Mucosa of rectum (tissue), 2 donors: ENCODE measurements around the gene CCDC149.

Experiments used
- H3K27ac ChIP-seq, 2 donors: one replicate each; pipeline ENCODE4 v1.7.0; 2013; ENCODE audit warnings: inconsistent platforms in 2 of 2, low read depth in 2 of 2, low read length in 2 of 2
- H3K27me3 ChIP-seq, 2 donors: one replicate each; pipeline ENCODE4 v1.7.0; 2013; ENCODE audit warnings: low read length in 2 of 2; ENCODE audit not compliant: control insufficient read depth in 2 of 2, insufficient read depth in 2 of 2
- H3K36me3 ChIP-seq, 2 donors: one replicate each; pipeline ENCODE4 v1.7.0; 2013; ENCODE audit warnings: low read length in 2 of 2; ENCODE audit not compliant: control insufficient read depth in 2 of 2, insufficient read depth in 2 of 2
- H3K4me1 ChIP-seq, 2 donors: one replicate each; pipeline ENCODE4 v1.7.0; 2013; ENCODE audit warnings: low read length in 2 of 2, mild to moderate bottlenecking in 1 of 2; ENCODE audit not compliant: control insufficient read depth in 2 of 2, insufficient read depth in 2 of 2
- H3K4me3 ChIP-seq, 2 donors: one replicate each; pipeline ENCODE4 v1.7.0; 2013; ENCODE audit warnings: low read length in 2 of 2
- H3K9ac ChIP-seq, 2 donors: one replicate each; pipeline ENCODE4 v1.7.0; 2013; ENCODE audit warnings: low read length in 2 of 2, low read depth in 1 of 2, mild to moderate bottlenecking in 1 of 2
- H3K9me3 ChIP-seq, 2 donors: one replicate each; pipeline ENCODE4 v1.7.0; 2013; ENCODE audit warnings: low read length in 2 of 2; ENCODE audit not compliant: control insufficient read depth in 2 of 2
- donor health status: healthy.
- donor health status: Normal muscosa, but diverticular disease.

Gene CCDC149

DNA sequence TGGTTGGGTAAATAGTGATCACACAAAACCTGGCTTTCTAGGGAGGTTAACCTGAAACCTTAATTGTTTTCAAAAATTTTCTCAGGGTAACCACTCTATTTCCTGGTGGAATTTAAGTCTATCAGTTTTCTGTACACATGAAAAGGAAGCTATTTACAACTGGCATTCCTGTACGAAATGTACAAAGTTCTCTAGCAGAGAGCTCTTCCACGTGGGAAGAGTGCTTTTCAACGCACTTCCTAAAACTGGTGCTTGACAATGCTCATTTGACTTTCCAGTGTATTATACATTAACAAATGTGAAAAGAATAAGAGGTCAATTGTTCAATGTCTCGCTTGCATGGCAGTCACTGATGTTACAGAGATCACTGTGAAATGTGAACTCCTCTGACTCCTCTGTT lies 120.3 kb downstream of the CCDC149 start:
- no peaks in the 10 kb centered on the region for H3K27me3 ChIP-seq
- H3K36me3 ChIP-seq, result no peaks in the 10 kb centered on the region
- no peak overlapping the region for H3K4me3 ChIP-seq
- H3K9me3 ChIP-seq, result no peaks in the 10 kb centered on the region
- no peak overlapping the region for H3K9ac ChIP-seq
- peaks cover 8 to 16% of the 10 kb centered on the region in 2 donors for H3K4me1 ChIP-seq
- no peak overlapping the region for H3K27ac ChIP-seq

DNA sequence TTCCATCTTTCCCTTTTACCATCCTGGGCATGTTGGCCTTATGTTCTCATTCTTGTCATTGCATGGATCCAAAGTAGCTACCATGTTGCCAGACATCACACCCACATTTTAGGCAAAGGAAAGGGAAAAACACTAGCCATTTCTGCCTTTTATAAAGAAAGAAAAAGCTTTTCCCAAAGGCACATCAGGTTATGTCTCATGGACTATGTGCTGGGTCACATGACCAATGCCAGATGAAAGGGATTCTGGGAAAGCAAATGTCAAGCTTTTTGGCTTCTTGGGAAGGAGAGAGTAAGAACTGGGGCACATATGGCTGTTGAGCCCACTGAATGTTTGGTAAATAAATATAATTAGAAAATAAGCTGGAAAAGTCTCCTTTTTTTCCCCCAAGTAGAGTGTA lies 121.8 kb downstream of the CCDC149 start:
- Histone ChIP-seq H3K9ac (no peak overlapping the region), H3K27me3 (no peaks in the 10 kb centered on the region), H3K27ac (no peak overlapping the region), H3K9me3 (no peaks in the 10 kb centered on the region), H3K36me3 (no peaks in the 10 kb centered on the region), H3K4me1 (peaks cover 6 to 9% of the 10 kb centered on the region in 2 donors), H3K4me3 (no peak overlapping the region)

DNA sequence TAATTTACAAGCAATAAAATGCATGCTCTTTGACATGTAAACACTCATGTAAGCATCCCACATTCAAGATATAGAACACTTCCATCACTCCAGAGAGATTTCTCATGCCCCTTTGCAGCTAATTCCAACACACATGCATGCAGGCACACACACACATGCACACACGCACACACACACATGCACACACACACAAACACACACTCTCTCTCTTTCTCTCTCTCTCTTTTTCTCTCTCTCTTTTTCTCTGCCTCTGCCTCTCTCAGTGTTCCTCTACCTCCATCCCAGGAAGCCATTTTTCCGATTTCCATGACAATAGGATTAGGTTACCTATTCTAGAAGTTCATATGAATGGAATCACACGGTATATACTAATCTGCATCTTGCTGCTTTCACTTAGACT lies 129.3 kb downstream of the CCDC149 start:
- peaks cover 4 to 29% of the 10 kb centered on the region in 2 donors for H3K4me1 ChIP-seq
- H3K36me3 ChIP-seq, result no peaks in the 10 kb centered on the region
- H3K27me3 ChIP-seq, result no peaks in the 10 kb centered on the region
- H3K9me3 ChIP-seq, result no peaks in the 10 kb centered on the region
- no peak overlapping the region for H3K9ac ChIP-seq
- no peak overlapping the region for H3K27ac ChIP-seq
- no peak overlapping the region for H3K4me3 ChIP-seq

DNA sequence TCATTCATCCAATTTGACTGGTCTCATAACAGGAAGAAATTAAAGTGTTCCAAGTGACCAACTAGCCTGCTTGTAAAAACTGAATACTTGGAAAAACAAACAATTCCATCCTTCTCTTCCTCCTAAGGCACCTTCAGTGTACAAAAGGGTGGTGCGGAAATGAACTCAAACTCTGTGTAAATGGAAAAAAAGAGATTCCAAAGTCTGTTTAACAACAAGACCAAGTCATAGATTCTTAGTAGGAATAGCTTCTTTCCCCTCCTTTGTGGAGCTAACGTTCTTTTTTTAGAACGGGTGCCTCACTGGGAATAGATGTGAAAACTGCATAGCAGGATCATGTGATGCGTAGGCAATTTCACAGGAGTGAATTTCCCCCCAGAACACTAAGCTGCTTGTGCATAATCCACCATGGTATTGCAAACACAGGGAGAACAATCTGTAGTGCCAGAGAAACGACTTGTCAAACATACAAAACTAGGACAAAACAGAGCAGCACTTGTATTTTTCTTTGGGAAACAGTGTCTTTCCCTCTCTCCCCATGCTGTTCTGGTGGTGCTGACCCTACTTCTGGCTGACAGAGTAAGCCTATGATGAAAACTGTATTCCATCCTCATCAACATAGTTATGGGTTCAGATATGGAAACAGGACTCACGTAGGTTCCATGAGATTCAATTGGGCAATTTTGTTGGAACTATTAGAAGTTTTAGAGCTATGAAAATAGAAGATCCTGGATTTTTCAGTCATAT lies 130.7 kb downstream of the CCDC149 start:
- peak overlapping the region; percentile 75 to 81 for H3K27ac ChIP-seq
- H3K4me3 ChIP-seq, result no peak overlapping the region

DNA sequence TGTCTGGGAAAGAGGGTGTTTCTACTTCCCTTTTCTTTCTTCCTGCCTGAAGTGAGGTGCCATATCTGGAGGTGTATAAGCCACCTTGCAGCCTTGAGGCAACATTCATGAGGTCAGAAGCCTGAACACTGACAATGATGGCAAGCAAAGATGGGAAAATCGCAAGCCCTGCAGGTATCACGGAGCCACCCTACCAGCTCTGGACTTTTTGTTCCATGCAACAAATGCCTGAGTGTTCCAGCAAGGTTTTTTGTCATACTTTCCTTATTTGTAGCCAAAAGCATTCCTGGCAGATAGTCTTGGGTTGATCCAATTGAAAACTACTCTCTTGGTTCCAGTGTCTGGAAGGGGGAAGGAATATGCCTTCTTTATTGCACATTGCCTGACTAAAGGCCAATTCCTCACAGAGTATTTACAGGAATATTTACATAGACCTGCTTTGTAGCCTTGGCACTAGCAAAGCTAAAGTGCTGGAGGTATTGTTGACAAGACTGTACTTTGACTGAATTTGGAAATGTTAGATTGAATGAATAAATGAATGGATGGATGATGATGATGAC lies 131.8 kb downstream of the CCDC149 start:
- Histone ChIP-seq H3K4me3 (no peak overlapping the region), H3K36me3 (no peaks in the 10 kb centered on the region), H3K27ac (peak overlapping the region; percentile 46 to 81), H3K9me3 (no peaks in the 10 kb centered on the region), H3K27me3 (no peaks in the 10 kb centered on the region), H3K4me1 (peaks cover 4 to 29% of the 10 kb centered on the region in 2 donors), H3K9ac (no peak overlapping the region)

More for the DNA sequence above, 130.7 kb downstream of the CCDC149 start:
- Histone ChIP-seq H3K27me3 (no peaks in the 10 kb centered on the region), H3K4me1 (peaks cover 4 to 29% of the 10 kb centered on the region in 2 donors), H3K36me3 (no peaks in the 10 kb centered on the region), H3K9me3 (no peaks in the 10 kb centered on the region), H3K9ac (peak overlapping the region; percentile 1 to 33)

DNA sequence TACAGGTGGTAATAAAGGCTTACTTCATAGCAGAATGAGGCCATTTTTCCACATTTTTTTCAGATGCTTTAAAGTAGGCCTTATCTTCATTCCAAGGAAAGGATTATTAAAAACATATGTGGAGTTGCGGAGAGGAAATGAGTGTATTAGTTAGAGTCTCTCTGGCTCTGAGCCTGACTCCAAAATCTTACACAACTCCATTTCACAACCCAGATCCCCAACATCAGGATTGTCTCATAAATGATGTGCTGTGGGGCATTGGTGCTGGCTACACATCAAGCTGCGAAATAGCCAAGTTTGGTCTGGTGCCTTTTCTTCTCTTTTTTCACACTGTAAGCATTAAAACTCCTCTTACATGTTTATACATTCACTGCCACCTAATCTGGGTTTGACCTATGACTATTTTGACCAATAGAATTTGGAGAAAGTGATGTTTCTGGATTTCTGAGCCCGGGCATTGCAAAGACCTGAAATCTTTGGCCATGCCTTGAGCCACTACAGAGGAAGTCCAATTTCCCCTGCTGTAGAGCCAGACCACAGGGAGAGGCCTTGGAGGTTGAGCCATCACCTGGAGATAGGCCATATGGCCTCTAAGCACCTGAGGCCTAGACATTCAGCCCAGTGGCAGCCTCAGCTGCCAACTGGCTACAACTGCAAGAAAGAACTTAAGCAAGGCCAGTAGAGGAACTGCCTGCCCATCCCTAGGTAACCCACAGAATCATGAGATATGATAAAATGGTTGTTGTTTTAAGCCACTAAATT lies 134.2 kb downstream of the CCDC149 start:
- Histone ChIP-seq H3K36me3 (no peaks in the 10 kb centered on the region), H3K27ac (no peak overlapping the region), H3K4me3 (no peak overlapping the region), H3K9me3 (no peaks in the 10 kb centered on the region), H3K9ac (no peak overlapping the region), H3K4me1 (peaks cover 4 to 29% of the 10 kb centered on the region in 2 donors), H3K27me3 (no peaks in the 10 kb centered on the region)

DNA sequence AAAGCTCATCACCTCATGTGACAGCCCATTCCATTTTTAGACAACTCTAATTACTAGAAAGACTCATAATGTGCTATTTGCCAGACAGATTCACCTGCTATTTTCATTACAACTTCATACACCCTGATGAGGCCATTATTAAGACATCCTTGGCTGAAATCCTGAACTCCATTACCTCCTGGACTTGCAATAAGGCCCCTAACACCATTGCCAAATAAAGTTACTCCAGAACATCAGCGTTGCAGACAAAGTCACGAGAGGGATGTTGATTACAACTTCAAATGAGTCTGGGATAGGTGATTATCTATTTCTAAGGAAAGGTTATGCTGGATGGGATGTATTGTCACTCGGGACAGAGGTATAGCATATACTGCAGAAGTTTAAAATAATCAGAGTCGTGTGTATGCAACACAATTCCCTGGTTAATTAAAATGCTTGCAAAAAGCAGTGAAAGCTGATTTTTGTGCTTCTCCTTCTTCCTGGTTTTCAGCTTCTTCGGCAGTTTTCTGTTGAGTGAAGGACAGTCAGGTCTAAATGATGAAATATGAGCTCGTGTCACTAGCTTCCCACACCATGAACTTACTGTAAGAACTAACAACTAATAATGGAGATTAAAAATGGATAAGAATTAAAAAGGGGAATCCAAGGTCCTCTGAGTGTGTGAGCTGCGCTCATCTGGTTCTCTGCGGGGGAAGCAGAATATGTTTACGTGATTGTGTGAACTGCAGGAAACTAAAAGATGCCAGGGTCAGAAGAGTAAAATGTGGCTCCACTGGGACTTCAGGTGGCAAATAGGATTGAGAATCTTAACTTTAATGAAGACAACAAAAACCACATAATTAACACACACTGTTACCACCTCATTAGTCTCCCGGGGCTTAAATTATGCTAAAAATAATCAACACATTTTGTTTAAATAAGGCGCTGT lies 135.0 kb downstream of the CCDC149 start:
- no peaks in the 10 kb centered on the region for H3K36me3 ChIP-seq
- peaks cover 4 to 25% of the 10 kb centered on the region in 2 donors for H3K4me1 ChIP-seq
- no peak overlapping the region for H3K4me3 ChIP-seq
- H3K27me3 ChIP-seq, result no peaks in the 10 kb centered on the region
- H3K27ac ChIP-seq, result no peak overlapping the region
- no peaks in the 10 kb centered on the region for H3K9me3 ChIP-seq
- H3K9ac ChIP-seq, result no peak overlapping the region

DNA sequence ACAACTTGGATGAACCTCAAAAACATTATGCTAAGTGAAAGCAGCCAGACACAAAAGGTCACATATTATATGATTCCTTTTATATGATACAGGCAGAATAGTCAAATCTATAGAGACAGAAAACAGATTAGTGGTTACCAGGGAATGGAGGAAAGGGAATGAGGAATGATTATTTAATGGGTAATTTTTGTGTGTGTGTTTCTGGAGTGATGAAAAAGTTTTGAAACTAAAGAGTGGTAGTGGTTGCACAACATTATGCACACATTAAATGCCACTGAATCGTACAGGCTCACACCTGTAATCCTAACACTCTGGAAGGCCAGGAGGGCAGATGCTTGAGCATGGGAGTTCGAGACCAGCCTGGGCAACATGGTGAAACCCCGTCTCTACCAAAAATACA lies 137.1 kb downstream of the CCDC149 start:
- no peak overlapping the region for H3K9ac ChIP-seq
- H3K4me1 ChIP-seq, result peaks cover 0 to 6% of the 10 kb centered on the region in 2 donors
- H3K4me3 ChIP-seq, result no peak overlapping the region
- H3K36me3 ChIP-seq, result no peaks in the 10 kb centered on the region
- H3K27me3 ChIP-seq, result no peaks in the 10 kb centered on the region
- no peaks in the 10 kb centered on the region for H3K9me3 ChIP-seq
- H3K27ac ChIP-seq, result no peak overlapping the region

DNA sequence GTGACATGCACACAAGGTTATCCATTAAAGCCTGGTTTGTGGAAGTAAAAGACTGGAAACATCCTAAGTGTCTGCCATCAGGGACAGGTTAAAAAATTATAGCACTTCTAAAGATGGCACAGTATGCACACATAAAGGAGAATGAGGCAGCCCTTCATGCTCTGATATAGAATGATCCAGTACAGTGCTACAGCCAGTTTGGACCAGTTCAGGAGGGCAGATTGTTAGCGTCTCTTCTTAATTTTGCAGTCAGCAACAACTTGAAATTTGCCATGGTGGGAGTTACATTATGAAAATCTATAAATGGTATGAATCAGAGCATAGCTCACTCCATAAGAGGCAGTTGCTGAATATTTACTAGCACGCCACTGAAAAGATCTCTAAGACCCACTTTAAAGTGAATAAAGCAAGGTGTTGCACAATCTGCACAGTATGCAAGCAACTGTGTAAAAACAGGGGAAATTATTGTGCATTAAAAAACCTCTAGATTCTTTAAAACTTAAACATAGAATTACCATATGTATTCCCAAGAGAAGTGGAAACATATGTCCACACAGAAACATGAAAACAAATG lies 137.7 kb downstream of the CCDC149 start:
- H3K4me1 ChIP-seq, result peaks cover under 1 to 2% of the 10 kb centered on the region in 2 donors
- H3K27me3 ChIP-seq, result no peaks in the 10 kb centered on the region
- no peak overlapping the region for H3K9ac ChIP-seq
- no peaks in the 10 kb centered on the region for H3K36me3 ChIP-seq
- H3K27ac ChIP-seq, result no peak overlapping the region
- no peaks in the 10 kb centered on the region for H3K9me3 ChIP-seq
- H3K4me3 ChIP-seq, result no peak overlapping the region
